NCI-H1092 (cell line): ENCODE data around the gene SESN3.
"Not testable (repeated sequence)": the region's sequence is repeated elsewhere in the genome, so short reads cannot be mapped to it uniquely, and the experiment has no call there.

Experiments used
- DNase-seq: peaks from one replicate; lab custom pipeline; 2025; lab: John Stamatoyannopoulos, UW

SESN3 gene

GRCh38 chr11:95231127-95231880 lies at the start of gene SESN3:
Gene SESN3 (minus strand): TSS chr11:95231202. CDS start chr11:95230860, 342 bp downstream.
- peak; percentile 100 for DNase-seq

- no peak for DNase-seq
Measured at GRCh38 chr11:95279921-95280868, 49.2 kb upstream of the SESN3 start.

DNA sequence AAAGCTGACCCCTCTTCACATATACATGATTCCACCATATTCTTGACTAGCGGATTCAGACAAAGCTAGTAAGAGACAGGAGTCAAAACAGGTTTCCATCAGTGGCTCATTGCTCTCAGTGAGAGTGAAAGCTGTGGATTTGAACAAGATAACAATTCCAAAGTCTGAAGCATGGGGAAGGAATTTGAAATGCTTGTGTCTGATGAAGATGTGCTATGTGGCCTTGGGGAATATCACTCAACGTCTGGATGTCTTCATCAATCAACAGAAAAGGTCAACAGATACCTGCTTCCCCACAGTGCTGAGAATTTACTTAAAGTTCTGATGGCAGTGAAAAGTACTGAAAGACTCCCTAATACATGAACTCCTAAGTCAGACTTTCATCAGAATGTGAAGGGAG lies 46.9 kb upstream of the SESN3 start:
- no peak for DNase-seq

- no peak for DNase-seq
Measured at GRCh38 chr11:95276139-95276538, 45.1 kb upstream of the SESN3 start.

- not testable (repeated sequence) for DNase-seq
Measured at GRCh38 chr11:95273618-95274017, 42.6 kb upstream of the SESN3 start.

DNA sequence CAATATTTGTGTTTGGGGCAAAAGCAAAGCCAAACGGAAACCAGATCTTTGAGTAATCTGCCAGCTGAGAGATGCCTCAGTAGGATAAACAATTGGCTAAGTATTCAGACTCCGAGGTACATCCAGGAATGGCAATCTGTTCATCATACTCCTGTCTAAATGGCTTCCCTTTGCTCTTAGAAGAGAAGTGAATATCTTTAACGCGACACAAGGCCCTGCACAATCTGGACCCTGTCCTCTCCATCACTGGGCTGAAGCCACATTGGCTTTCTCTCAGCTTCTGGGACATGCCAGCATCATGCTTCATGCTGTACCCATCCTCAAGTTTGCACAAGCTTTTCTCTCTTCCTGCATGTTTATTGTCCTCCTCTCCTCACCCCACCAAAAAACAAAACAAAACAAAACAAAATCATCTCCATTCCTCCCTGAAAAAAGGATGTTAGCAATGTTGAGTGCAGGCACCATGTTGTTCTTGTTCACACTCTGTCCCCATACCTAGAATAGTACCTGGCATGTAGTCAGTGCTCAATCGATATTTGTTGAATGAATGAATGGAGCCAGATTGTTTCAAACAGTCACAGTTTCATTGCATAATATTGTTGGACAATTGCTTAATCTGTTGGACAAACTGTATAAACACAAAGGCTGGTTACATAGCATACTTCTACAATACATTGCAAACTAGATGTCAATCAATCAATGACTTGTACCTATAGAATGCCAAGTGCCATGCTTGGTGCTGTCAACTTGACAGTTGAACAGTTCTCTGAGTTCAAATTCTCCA lies 38.2 kb upstream of the SESN3 start:
- no peak for DNase-seq

DNA sequence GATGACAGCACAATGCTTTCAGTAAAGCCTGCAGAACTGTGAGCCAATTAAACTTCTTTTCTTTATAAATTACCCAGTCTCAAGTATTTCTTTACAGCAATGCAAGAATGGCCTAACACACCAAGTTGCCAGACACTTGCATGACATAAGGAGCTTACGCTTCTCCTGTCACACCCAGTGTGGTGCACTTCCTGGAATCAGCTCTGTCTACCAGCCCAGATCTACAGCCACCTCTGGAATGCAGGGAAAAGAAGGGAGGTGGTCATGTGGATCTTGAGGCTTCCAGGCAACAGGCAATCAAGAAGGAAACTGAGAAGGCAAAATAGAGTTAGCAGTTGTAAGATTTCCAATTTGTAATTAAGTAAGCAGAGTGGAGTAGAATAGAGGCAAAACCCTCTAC lies 37.4 kb upstream of the SESN3 start:
- no peak for DNase-seq

DNA sequence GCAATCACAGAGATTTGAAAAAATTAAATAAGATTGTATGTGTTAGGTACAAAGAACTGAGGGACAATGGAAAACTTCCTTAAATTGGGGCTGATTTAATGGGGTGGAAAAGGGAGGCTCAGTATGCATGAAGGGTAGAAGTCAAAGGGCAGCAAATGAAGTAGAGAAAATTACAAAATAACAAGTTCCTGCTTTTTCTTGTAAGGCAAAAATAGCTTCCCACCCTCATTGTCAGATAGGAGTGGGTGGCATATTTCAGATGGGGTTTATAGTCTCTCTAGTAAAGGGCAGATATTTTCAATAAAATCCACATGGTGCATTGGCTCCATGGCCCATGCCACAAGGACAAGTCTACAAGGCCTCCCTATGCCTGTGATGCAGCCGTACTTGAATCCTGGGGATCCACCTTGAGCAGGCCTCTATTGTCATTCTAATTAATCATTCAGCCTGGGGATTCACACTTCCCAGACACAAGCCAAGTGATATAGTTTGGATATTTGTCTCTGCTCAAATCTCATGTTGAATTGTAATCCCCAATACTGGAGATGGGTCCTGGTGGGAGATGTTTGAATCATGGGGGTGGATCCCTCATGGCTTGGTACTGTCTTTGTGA lies 36.7 kb upstream of the SESN3 start:
- DNase-seq: no peak

GRCh38 chr11:95266751-95267374 lies 35.9 kb upstream of the SESN3 start:
- no peak for DNase-seq

- no peak for DNase-seq
Measured at GRCh38 chr11:95264881-95265280, 33.9 kb upstream of the SESN3 start.

GRCh38 chr11:95262994-95263765 lies 32.2 kb upstream of the SESN3 start:
- DNase-seq: no peak

DNA sequence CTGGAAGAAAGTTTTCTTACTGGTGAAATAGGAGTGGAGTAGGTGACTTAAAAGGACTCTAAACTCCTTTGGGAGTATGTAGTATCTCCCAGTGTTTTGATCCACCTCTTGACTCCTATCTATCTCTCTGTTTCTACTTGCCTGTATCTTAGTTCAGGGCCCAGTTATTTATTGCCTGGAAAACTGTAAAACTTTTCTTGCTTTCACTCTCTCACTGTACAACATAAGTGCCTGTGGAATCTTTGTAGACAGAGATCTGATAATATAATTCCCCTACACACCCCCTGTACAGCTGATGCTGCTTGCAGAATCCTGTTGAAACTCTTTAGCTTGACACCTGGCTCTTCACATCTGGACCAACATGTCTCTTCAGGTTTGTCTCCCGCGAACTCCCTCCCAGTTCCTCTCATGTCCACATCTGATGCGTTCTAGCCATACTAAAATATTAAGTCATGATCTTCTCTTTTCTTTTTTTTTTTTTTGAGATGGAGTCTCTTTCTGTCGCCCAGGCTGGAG lies 26.5 kb upstream of the SESN3 start:
- DNase-seq: no peak

DNA sequence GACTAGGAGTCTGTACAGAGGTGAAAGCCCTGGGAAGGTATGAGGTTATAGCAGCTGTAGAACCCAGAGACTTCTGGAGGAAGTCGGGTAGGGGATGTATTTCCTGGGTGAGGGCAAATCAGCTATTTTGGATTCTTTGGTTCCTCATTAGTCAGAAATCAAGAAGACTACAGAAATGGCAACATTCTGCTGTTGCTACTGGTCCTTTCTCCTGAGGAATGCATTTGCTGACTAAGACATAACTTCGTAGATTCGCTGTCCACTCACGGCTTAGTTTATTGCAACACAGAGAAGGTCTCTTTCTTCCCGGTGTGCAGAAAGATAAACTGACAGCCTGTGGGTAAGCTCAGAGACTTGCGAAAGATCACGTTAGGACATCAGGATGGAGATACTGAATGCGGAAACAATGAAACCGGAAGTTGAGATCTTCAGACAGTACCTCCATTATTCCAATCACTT lies 25.3 kb upstream of the SESN3 start:
- DNase-seq: no peak

GRCh38 chr11:95255251-95256145 lies 24.5 kb upstream of the SESN3 start:
- DNase-seq: peak; percentile 86

- DNase-seq: no peak
Measured at GRCh38 chr11:95254716-95255115, 23.7 kb upstream of the SESN3 start.

GRCh38 chr11:95254131-95254704 lies 23.2 kb upstream of the SESN3 start:
- DNase-seq: peak; percentile 97

- no peak for DNase-seq
Measured at GRCh38 chr11:95253141-95253540, 22.1 kb upstream of the SESN3 start.

GRCh38 chr11:95252586-95252985 lies 21.6 kb upstream of the SESN3 start:
- DNase-seq: no peak

DNA sequence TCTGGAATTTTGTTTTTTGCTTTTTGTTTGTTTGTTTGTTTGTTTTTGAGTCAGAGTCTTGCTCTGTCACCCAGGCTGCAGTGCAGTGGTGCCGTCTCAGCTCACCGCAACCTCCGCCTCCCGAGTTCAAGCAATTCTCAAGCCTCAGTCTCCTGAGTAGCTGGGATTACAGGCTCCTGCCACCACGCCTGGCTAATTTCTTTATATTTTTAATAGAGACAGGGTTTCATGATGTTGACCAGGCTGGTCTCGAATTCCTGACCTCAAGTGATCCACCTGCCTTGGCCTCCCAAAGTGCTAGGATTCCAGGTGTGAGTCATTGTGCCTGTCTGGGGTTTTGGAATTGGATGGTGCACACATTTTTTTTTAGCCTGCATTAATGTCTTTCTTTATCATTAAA lies 20.9 kb upstream of the SESN3 start:
- DNase-seq: not testable (repeated sequence)
